NCI-H82 (cell line): ENCODE results near the gene ZNF69.
"Not testable (repeated sequence)": the region's sequence is repeated elsewhere in the genome, so short reads cannot be mapped to it uniquely, and the experiment has no call there.

Experiments
- DNase-seq: peaks from one replicate; lab custom pipeline; 2025; lab: John Stamatoyannopoulos, UW

The ZNF69 gene

GRCh38 chr19:11887611-11888531 is at the start of gene ZNF69:
ZNF69 (plus strand) TSS chr19:11887782; CDS start chr19:11887924, 142 bp downstream.
- peak; percentile 72 for DNase-seq

GRCh38 chr19:11843722-11844121 is 43.9 kb upstream of the ZNF69 start:
- DNase-seq, result no peak

GRCh38 chr19:11847615-11848014 is 40.0 kb upstream of the ZNF69 start:
- DNase-seq, result peak; percentile 0

- no peak for DNase-seq
These were observed 39.4 kb upstream of the ZNF69 start for GRCh38 chr19:11848200-11848593.

GRCh38 chr19:11848594-11849469 is 38.8 kb upstream of the ZNF69 start, which contains the start of gene ZNF439:
ZNF439 (plus strand) TSS chr19:11848726; CDS start chr19:11848868, 142 bp downstream.
- peak; percentile 86 for DNase-seq

GRCh38 chr19:11850289-11850688 is 37.3 kb upstream of the ZNF69 start:
- not testable (repeated sequence) for DNase-seq

GRCh38 chr19:11853358-11853757 is 34.2 kb upstream of the ZNF69 start:
- no peak for DNase-seq

GRCh38 chr19:11856596-11857250 is 30.9 kb upstream of the ZNF69 start:
- no peak for DNase-seq

- no peak for DNase-seq
These were observed 26.9 kb upstream of the ZNF69 start for GRCh38 chr19:11860721-11861120.

GRCh38 chr19:11861301-11861700 is 26.3 kb upstream of the ZNF69 start:
- no peak for DNase-seq

GRCh38 chr19:11867766-11868165 is 19.8 kb upstream of the ZNF69 start:
- not testable (repeated sequence) for DNase-seq

- DNase-seq, result no peak
These were observed 19.4 kb upstream of the ZNF69 start for GRCh38 chr19:11868188-11868587.

GRCh38 chr19:11872624-11873023 is 15.0 kb upstream of the ZNF69 start:
- no peak for DNase-seq

GRCh38 chr19:11873762-11874161 is 13.8 kb upstream of the ZNF69 start:
- DNase-seq, result no peak

- DNase-seq, result peak; percentile 17
These were observed 7.8 kb upstream of the ZNF69 start for GRCh38 chr19:11879687-11880266.

GRCh38 chr19:11880598-11880997 is 7.0 kb upstream of the ZNF69 start:
- DNase-seq, result no peak

GRCh38 chr19:11881151-11881800 is 6.3 kb upstream of the ZNF69 start:
- DNase-seq, result peak; percentile 74

GRCh38 chr19:11882606-11883005 is 5.0 kb upstream of the ZNF69 start:
- no peak for DNase-seq

GRCh38 chr19:11887234-11887610 is 360 bp upstream of the ZNF69 start:
- no peak for DNase-seq

- DNase-seq, result not testable (repeated sequence)
These were observed 2.3 kb downstream of the ZNF69 start for GRCh38 chr19:11889901-11890300.

GRCh38 chr19:11890634-11891033 is 3.1 kb downstream of the ZNF69 start:
- DNase-seq, result no peak
